ENCODE data around the gene ANKS1B.

- TF ChIP-seq TAF1 (IDR thresholded peaks at IDR 0.05; ENCODE audit: low read depth) (no peak), MAX (IDR thresholded peaks at IDR 0.05) (no peak), CREB1 (IDR thresholded peaks at IDR 0.05; ENCODE audit: low read depth) (no peak)
- TF ChIP-seq, protein P1, sequence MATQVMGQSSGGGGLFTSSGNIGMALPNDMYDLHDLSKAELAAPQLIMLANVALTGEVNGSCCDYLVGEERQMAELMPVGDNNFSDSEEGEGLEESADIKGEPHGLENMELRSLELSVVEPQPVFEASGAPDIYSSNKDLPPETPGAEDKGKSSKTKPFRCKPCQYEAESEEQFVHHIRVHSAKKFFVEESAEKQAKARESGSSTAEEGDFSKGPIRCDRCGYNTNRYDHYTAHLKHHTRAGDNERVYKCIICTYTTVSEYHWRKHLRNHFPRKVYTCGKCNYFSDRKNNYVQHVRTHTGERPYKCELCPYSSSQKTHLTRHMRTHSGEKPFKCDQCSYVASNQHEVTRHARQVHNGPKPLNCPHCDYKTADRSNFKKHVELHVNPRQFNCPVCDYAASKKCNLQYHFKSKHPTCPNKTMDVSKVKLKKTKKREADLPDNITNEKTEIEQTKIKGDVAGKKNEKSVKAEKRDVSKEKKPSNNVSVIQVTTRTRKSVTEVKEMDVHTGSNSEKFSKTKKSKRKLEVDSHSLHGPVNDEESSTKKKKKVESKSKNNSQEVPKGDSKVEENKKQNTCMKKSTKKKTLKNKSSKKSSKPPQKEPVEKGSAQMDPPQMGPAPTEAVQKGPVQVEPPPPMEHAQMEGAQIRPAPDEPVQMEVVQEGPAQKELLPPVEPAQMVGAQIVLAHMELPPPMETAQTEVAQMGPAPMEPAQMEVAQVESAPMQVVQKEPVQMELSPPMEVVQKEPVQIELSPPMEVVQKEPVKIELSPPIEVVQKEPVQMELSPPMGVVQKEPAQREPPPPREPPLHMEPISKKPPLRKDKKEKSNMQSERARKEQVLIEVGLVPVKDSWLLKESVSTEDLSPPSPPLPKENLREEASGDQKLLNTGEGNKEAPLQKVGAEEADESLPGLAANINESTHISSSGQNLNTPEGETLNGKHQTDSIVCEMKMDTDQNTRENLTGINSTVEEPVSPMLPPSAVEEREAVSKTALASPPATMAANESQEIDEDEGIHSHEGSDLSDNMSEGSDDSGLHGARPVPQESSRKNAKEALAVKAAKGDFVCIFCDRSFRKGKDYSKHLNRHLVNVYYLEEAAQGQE (IDR thresholded peaks at IDR 0.05; ENCODE audit: low read depth) = no peak
These were observed 239.6 kb downstream of the ANKS1B start for GRCh38 chr12:99745121-99745520.
